ENCODE results near the gene MIA2.

GRCh38 chr14:39211109-39211741 is 22.5 kb upstream of the MIA2 start:
- TF ChIP-seq CTCF (conservative IDR thresholded peaks at IDR 0.05; ENCODE audit: low read depth, low read length) (no peak), EZH2phosphoT487 (IDR thresholded peaks at IDR 0.05; ENCODE audit: borderline replicate concordance, low read length) (no peak), EZH2 (IDR thresholded peaks at IDR 0.05; ENCODE audit: low read length, unreplicated experiment) (no peak)

All from PC-3 (cell line).